GM12872 (cell line): Measurements from ENCODE around the gene CAVIN3.

Experiments used
- CTCF ChIP-seq: IDR thresholded peaks from 3 replicates; pipeline ENCODE4 v1.5.1; 2011; ENCODE audit warnings: low read depth, mild to moderate bottlenecking, low read length, moderate library complexity; ENCODE audit not compliant: insufficient read depth

Gene CAVIN3

GRCh38 chr11:6285019-6285418 lies 35.3 kb downstream of the CAVIN3 start:
- TF ChIP-seq CTCF = no peak

- no peak for TF ChIP-seq CTCF
Measured at GRCh38 chr11:6284250-6284649, 36.1 kb downstream of the CAVIN3 start.

- no peak for TF ChIP-seq CTCF
Measured at GRCh38 chr11:6283453-6284023, 36.8 kb downstream of the CAVIN3 start.

- no peak for TF ChIP-seq CTCF
Measured at GRCh38 chr11:6273188-6273587, 47.1 kb downstream of the CAVIN3 start.

GRCh38 chr11:6271598-6271997 lies 48.7 kb downstream of the CAVIN3 start:
- no peak for TF ChIP-seq CTCF

- TF ChIP-seq CTCF = no peak
Measured at GRCh38 chr11:6270584-6271246, 49.6 kb downstream of the CAVIN3 start.

GRCh38 chr11:6269994-6270393 lies 50.3 kb downstream of the CAVIN3 start:
- TF ChIP-seq CTCF = no peak
